GM21619 (cell line): ENCODE results near the gene EPAS1.

Experiments
- ATAC-seq: cut with Tn5 transposase; IDR thresholded peaks from one replicate; pipeline ENCODE4 v1.9.1; 2021; ENCODE audit not compliant: unreplicated experiment

Gene EPAS1

DNA sequence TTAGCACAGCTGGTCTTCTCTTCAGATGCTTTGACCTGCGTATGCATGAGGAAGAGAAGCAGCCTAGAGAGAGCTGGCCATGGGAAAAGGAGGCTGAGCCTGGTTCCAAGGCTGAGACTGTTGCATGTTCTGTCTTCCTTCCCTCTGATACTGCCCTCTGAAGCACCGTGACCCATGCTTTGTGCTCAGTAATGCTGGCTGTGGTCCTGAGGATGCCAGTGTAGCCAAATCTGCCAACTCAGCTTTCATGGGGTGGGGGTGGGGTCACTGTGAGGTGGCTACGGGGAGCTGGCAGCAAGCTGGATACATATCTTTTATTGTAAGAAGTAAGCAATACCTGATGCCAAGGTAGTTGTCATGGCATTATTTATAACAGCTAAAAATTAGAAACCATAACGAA is 41.5 kb downstream of the EPAS1 start:
- no peak for ATAC-seq

DNA sequence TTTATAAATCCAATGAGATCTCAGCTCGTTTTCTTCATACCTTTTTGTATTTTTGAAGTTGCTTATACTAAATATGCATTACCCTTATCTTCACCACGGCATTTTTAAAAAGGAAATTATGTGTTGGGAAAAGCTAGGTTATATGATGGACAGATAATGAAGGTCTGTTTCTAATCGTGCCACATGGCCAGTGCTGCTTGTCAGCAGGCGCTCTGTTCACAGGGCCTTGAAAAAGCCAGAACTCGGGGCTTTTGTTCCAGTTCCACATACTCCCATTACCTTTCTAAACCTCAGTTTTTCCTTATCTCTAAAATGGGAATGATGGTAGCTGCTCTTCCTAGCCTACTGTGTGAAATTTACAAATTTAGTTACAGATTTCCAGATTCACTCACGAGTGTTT is 42.0 kb downstream of the EPAS1 start:
- ATAC-seq: no peak

DNA sequence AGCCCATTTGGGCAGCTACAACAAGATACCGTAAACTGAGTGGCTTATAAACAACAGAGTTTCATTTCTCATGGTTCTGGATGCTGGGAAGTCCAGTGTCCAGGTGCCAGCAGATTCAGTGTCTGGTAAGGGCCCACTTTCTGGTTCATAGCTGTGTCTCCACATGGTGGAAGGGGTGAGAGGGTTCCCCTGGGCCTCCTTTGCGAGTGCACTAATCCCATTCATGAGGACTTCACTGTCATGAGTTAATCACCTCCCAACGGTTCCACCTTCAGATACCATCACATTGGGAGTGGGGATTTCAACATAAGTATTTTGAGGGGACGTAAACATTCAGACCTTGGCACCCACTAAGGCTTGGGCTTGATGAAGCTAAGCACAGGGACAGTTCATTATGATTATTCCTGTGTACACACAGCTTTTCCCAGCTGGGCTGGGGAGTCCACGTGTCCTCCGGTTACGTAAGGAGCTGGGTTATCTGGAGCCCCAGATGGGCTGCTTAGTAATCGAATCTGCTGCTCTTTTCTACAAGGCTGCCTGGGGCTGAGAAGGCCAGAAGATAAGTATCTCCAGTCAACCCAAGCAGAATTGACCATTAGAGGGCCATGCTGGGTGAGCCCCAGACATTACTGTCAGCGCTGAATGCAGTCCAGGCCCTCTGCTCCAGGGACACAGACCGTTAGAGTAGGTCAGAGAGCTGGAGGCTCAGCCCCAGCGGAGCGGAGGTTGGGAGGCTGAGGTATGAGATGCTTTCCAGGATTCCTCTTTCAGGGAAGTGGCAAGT is 42.7 kb downstream of the EPAS1 start:
- no peak for ATAC-seq

DNA sequence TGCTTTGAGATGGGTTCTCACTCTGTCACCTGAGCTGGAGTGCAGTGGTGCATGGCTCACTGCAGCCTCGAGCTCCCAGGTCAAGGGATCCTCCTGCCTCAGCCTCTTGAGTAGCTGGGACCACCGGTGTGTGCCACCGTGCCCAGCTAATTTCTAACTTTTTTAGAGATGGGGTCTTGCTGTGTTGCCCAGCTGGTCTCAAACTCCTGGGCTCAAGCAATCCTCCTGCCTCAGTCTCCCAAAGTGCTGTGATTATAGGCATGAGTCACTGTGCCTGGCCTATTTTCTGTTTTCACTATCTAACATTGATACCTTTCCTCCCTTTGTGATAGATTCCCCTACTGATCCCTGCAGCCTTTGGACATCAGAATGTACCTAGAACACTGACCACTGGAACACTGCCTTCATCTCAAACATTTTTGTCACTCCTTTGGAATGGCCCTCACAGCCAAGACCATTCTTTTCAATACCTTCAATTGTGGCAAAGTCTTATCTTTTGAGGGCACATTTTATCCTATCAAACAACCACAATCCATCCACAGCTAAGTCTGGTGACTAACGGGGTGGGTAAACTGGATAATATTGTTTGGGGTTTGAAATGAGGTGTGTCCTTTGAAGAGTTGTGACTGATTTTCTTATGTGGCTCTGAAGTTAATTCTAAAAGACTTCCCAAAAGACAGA is 43.7 kb downstream of the EPAS1 start:
- no peak for ATAC-seq

DNA sequence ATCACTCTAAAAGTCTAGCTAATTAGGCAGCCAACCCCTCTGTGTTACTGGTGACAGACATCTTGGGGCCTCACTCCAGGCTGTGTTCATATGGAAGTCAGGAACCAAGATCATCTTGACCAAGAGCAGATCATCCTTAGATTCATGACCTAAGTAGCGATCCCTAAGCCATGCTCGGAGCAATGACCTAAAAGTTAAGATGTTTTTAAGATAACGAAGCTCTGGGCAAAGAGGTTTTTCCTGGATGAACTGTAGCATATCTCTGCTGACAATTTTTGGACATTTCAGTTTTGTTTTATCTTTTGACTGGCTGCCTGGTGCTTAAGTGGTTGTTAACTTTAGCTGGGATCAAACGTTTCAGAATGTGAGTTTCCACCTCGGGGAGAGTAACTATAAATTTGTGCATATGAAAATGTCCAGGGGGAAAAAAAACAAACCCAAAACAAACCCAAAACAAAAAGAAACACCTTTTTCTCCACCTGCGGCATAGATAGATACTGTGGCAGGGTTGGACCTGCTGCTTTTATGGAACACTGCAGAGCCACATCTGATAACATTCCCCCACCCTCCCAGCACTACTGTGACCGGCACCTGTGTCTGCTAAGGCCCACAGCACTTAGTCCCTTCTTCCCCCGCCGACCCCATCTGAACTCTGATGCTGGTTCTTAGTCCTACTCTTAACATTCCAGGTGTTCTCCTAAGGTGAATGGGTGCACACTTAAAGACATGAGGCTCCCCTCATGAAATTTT is 45.5 kb downstream of the EPAS1 start:
- no peak for ATAC-seq

DNA sequence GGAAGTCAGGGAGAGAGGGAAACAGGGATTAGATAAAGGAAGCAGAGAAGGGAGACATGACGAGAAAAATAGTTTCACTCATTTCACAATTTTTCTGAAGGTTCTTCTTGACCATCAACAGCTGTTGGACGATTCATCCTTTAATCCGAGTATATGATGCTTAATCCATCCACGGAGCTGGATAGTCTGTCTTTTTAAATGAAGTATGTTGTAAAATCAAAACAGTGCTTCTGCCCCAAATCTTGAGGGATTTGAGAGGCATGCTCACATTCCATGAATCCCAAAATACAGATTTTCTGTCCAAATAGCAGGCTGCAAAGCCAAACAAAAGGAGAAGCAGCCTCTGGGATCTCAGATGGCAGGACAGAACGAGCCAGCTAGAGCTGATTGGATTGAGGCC is 47.5 kb downstream of the EPAS1 start:
- no peak for ATAC-seq

DNA sequence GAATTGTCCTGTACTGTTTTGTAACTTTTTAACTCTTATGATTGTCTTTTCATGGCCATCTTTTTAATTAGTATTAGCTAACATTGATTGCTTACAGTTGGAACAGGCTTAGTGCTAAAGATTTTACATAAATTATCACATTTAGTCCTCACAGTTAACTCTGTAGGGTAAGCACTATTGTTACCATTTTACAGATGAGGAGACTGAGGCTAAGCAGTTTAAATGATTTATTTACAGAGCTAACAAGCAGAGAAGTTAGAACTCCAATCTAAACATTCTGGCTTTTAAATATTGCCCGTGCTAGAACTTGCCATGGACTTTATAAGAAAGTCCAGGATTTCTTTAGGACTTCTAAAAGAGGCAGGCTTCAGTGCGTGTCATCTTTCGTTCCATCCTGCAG is 48.6 kb downstream of the EPAS1 start:
- ATAC-seq: no peak

DNA sequence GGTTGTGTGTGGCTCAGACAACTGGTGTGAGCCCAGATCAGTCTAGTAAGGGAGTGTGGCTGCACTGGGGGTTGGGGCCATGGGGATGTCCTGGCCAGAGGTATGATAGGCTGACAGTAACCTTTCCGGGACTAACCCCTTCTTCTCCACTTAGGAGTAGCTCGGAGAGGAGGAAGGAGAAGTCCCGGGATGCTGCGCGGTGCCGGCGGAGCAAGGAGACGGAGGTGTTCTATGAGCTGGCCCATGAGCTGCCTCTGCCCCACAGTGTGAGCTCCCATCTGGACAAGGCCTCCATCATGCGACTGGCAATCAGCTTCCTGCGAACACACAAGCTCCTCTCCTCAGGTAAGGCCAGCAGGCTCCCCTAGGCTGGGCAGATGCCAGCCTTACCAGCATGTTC is 49.5 kb downstream of the EPAS1 start:
- no peak for ATAC-seq

DNA sequence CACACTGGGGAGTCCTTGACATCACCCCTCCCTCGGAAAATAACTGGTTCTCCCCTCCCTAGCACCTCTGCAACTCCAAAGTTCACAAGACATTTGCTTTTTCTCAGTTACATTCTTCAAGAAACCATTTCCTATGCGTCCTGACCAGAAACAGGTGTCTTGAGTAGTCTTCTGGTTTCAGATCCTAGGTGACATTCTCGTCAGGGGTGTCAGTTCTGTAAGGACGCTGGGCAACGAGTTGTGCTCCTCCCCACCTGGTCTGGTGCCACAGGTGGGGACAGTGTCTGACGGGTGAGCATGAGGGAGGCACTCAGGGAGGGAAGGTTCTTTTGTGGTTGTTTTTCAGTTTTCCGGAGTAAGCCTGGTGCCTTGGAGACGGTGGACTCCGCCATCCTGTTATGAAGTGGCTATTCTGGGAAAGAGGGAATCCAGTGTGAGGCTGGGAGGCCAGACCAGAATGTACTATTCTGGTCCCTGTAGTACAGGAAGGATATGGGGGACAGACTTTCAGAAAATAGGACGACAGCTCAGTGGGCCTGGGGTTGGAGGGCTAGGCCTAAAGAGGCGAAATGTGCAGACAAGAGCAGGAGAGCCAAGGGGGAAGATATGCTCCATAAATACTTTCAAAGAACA is 50.6 kb downstream of the EPAS1 start:
- peak; percentile 57 for ATAC-seq

DNA sequence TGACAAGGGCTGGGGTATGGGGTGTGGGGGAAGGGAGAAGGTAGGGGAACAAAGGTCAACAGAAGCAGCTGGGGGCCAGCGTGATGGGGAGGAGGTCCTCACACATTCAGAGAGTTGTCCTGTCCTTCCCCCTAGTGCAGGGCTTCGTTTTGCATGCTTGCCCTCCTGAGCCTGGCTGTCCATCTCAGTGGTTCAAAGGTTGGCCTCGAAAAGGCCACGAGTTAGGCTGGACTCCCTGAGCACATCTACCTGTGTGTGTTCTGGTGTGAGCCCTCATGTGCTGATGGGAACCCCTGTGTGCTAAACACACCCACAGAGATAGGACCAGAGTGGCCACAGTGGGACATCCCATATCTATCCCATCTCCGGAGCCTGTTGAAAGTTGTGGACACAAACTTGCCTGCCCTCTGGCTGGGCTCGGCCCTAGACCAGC is 51.9 kb downstream of the EPAS1 start:
- no peak for ATAC-seq

DNA sequence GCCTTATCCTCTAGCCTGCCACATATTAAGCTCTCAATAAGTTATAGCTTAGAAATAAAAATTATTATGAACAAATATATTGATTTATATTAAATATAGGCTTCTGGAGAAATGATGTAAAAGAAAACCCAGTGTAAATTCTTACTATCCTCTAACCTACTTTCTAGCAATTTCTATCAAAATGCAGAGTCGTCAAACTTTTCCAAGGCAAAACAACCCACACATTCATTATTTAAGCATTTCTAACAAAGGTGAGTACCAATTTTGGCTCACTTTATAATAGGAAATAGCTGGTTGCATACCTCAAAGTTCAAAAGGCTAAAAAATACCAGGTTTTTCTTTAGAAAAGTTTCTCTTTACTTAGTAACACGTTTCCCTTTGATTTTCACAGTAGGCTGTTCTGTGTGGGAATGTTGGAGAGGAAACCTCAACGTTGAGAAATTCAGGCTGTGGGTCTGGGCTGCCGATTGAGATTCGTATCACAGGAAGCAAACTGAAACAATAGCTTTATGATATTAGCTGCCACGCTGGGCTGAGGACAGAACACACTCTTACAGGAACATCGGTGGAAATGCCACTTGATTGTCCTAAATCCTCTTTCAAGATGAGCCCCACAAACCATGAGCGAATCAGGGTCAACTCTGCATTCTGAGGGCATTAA is 53.0 kb downstream of the EPAS1 start:
- no peak for ATAC-seq

DNA sequence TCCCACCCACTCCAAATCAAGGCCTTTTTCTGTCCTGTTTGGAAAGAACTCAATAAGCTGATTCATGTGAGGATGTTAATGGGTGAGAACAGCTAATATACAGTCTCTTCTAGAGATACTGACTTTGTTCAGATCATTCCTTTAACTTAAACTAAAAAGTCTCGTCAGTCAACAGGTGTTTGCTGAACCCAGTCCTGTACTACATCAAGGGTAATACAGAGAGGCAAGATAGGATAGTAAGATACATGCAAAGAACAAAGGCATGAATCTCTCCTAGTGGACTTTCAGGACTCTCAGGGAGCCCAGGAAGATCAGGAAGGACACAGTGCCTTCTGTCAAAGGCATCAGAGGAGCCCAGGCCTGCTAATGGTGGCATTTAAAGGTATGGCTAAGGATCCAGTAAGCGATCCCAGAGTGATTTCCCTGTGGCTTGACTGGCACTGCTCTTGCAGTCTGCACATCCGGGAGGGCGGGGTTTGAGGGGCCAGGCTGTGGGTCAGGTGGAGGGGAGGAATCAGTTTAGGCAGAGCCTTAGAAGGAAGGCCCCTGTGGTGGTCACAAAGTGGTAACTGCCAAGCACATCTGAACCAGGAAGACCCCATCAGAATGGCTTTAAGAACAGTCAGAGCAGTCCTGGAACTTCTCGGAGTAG is 54.0 kb downstream of the EPAS1 start:
- ATAC-seq: no peak

DNA sequence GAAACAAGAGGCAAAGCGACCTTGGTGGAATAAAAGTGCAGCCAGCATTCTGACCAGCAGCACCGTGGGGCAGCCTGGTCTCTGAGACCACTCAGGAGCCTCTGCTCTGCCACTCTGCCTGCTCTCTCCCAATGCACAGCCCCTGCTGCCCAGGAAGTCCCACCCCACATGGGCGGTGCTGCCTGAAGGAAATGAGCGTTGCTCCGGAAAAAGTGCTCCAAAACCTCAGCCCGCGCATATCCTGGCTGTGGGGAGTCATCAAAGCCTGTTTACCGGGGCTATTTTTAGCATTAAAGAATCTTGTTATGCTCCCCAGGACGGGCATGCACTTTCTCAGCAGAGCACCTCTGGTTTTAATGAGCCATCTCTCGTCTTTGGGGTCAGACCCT is 54.5 kb downstream of the EPAS1 start:
- no peak for ATAC-seq

DNA sequence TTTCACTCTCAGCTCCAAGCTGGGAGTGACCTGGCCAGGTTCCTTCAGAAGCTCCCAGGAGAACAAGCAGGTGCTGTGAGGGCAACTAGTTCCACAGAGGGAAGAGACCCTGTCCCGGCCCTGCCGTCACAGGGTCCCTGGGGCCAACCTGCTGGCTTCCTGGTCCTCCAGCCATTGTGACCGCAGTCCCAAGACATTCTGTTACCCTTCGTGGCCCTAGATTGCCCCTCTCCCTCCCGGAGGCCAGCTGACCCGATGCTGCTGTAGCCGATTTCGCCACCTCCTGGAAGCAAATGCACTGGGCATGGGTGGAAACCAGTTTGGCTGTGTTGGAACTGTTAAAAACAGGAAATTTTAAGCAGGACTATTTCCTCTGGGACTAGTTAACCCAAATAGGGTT is 55.4 kb downstream of the EPAS1 start:
- ATAC-seq: no peak

DNA sequence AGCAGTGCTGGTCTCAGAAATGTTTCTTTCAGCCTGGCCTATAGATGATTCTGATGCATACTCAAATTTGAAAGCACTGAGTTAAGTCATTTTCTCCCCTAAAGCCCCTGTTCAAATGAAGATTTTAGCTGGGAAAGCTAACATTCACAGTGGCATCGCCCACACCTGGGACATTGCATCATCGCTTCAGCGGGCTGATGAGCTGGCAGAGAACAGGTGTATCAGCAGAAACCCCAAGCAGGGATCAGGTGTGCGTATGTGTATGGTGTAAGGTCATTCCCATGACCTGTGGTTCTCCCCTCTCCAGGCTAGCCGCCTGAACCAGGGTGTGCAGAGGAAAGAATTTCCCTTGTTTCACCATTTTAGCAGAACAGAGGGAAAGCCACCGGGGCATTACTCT is 56.3 kb downstream of the EPAS1 start:
- ATAC-seq: no peak

DNA sequence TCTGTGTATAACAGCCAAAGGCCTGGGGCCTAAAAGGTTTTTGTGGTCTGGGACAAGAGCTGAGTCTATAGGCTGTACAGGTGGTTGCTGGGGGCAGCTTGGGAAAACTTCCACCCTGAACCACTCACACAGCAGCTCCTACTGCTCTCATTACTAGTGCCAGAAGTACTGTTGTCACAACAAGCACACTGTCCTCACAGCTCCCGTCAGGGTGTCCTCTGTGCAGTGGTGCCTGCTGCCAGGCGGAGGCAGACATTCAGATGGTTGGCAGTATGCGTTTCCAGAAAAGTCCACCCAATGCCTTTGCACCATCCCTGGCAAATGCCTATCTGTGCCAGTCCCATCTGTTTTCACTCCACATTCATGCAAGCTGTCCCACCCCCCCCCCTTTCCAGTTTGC is 58.5 kb downstream of the EPAS1 start:
- ATAC-seq: no peak

DNA sequence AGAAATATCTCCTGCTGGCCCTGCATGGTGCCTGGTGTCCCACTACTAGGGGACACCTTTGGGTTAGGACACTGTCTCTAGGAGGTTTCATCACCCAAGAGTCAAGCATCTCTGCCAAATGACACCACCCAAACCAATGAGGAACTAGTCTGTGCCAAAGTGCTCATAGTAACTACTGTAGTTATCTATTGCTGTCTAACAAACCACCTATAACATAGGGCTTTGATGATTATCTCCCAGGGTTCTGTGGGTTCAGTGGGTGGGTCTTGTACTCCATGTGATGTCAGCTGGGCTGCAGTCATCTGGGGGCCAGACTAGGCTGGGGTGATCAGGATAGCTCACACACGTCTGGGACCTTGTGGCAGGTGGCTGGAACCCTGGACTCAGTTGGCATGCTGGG is 59.8 kb downstream of the EPAS1 start:
- no peak for ATAC-seq

DNA sequence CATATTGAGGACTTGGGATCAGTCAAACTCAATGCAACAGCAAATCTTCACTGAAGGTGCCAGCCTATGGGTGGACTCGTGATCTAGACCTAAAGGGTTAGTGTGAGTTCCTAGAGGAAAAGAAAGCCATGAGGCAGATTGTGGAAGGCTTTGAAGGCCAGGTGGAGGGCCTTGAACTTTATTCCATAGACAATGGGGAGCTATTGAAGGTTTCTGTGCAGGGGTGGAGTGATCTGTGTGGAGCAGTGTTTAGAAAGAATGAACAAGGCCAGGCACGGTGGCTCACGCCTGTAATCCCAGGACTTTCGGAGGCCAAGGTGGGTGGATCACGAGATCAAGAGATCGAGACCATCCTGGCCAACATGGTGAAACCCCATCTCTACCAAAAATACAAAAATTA is 61.5 kb downstream of the EPAS1 start:
- no peak for ATAC-seq

DNA sequence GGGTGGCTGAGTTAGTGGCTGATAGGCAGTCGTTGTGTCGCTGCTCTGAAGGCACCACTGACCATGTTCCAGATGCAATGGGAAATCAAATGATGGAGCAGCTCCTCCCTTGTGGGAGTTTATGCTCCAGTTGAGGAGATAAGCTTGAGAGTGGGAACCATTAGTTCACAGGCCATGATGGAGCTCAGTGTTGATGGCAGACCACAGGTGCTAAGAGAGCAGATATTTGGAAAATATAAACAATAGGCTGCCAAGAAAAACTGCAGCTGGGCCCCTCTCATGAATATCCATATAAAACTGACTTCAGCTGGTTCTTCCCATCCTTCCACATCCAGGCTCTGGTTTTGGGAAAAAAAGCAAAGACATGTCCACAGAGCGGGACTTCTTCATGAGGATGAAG is 63.1 kb downstream of the EPAS1 start:
- no peak for ATAC-seq

DNA sequence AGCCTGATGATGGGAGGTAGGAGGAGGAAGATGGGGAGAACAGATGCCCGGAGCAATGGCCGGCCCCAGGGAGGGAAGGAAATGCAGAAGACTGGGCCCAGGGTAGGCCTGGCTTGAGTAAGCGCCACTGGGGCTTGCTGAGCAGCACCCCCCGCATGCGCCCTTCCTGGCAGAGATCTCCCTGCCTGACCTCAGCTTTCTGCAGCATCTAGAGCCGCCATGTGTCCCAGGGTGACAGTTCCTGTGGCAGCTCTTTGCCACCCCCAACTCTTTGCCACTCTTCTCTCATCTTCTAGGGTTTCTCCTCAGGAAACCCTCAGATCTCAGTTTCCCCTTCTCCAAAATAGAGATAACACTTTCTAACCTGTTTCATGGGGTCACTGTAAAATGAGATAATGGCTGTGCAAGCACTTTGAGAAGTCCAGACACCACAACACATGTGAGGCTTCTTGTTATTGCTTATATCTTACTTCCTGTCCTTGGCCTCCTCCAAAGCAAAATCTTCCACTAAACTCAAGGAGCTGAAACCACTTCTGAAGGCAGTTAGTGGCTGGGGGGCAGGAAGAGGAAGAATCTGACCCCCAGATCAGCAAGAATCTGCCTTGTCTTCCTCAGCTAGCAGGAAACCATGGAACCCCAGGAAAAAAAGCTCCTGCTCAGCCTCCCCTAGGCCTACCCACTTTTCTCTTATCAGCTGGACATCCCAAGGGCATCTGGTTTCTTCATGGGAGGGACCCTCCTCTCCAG is 64.9 kb downstream of the EPAS1 start:
- no peak for ATAC-seq
